ENCODE measurements around the gene PEX26.
A peak's percentile ranks its signal among the peaks of the same experiment; 100 is the strongest.
"Not testable (repeated sequence)": the region's sequence is repeated elsewhere in the genome, so short reads cannot be mapped to it uniquely, and the experiment has no call there.

Gene PEX26

DNA sequence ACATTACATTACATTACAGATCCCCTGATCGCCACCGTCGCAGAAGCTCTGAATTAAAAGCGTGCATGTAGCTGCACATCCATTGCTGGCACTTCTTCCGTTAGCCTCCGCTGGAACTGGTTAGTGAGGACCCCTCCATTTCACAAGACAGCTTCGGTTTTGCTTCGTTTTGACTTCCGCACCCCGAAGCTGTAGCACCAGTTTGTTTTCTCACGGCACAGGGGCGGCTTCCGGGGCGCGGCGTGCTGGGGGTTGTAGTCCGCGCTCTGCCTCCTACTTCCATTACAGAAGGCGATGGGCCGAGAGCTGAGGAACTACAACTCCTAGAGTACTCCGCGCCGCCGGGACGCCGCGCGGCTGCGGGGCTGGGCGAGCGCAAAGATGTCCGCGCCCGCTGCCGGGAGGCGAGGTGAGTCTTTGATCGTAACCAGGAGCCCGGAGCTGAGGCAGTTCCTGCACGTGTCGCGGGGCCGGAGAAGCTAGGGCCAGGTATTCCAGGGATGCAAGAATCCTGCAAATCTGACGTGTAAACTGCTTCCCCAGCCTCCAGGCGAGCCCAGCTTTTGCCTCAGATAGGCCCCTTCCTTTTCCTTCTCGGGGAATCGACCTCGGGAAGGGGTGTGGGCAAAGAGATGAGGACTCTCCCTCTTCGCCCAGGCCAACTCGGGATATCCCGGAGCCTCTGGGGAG is at the start of gene PEX26:
PEX26 (plus strand) TSS at position 352 of the 690 bp plus-strand sequence. CDS start 387 bp downstream, outside the sequence.
- DNase-seq (ENCODE audit: low read depth) = peak; percentile 95

DNA sequence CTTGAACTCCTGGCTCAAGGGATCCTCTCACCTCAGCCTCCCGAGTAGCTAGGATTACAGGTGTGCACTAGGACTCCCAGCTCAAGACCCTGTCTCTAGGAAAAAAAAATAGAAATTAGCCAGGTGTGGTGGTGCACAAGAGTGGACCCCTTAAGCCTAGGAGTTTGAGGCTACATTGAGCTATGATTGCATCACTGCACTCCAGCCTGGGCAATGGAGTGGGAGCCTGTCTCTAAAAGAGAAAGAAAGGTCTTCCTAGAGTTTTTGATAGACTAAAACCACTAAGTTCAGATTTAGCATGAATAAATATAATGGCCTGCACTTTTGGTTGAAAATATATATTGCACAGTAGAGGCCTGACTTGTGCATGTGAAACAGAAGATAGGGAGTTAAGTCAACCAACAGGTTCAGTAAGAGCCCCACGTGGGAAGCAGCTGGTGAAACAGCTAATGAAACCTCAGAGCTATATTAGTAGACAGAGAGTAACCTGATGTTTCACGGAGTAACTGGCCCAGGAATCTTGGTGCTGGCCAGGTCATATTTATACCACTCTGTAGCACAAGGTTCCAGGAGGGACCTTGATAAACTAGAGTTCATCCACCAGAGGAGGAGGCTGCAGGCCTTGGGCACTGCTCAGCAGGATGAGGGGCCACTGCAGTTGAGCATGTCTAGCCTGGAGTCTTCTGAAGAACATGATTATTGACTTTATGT is 48.8 kb upstream of the PEX26 start:
- DNase-seq (ENCODE audit: low read depth) = no peak

DNA sequence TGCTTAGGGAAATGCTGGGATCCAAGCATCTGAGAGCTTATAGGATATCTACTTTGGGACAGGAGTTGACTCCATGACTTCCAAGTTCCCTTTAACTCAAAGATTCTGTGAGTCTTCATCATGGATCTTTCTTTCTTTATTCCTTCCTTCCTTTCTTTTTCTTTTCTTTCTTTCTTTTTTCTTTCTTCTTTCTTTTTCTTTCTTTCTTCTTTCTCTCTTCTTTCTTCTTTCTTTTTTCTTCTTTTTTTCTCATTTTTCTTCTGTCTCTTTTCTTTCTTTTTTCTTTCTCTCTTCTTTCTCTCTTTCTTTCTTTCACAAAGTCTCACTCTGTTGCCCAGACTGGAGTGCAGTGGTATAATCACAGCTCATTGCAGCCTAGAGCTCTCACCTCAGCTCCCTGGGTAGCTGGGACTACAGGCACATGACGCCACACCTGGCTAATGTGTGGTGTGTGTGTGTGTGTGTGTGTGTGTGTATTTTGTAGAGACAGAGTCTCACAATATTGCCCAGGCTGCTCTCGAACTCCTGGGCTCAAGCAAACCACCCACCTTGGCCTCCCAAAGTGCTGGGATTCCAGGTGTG is 48.0 kb upstream of the PEX26 start:
- DNase-seq (ENCODE audit: low read depth) = no peak

DNA sequence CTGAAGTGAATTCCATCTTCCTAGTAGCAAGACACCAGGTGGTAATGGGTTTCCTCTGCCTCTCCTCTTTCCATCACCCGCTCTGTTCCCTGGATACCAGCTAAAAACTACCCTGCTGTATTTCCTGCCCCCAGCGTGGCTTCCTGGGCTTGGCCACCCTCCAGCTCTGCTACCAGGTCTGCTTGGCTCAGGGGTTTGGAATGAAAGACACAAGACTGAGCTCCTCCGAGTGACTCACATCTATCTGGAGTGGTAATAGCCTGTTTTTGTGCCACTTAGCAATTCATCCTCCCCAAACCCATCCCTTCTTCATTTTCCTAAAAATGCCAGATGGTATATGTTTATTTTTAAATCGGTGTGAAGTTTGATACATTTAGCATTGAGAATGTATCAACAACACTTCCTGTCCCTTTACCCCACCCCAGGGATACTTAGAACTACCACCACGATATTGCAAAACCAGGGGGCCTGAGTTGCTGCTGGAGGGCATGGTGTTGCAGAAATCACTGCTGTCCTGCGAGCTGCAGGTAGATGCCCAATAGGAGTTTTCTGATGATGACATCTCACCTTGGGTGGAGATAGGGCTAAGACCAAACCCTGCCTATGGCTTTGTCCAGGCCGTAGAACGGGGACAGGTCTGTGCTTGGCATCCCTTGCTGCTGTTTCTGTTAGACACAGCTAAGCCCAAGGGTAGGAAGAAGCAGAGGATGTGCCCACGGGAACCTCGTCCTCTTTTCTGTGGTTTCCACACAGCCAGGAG is 45.9 kb upstream of the PEX26 start:
- peak; percentile 93 for DNase-seq (ENCODE audit: low read depth)

DNA sequence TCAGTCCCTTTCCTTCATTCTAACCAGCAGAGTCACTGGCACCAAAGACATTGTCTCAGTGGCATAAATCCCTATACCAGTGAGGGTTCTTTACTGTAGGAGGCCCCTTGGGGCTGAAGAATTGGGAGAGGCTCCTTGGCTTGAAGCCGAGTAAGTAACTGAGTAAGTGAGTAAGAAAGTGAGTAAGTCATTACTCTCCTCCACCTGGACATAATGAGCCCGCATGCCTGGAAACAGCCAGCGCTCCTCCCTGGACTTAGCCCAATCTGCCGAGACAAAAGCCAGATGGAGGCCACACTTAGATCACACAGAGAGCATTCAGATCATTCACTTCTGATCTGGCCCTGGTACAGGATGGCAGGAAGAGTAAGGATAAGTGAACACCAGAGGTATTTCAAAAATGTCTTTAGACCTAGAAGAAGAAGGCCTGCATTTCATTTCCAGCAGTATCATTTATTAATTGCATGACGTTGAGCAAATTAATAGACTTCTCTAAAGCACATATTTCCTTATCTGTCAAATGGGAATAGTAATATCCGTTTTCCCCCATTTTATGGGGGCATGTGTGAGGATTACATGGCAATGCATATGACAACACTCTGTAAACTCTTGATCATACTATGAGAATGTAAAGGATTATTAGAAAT is 45.2 kb upstream of the PEX26 start:
- peak; percentile 22 for DNase-seq (ENCODE audit: low read depth)

GRCh38 chr22:18033204-18033998 is 44.4 kb upstream of the PEX26 start:
- DNase-seq (ENCODE audit: low read depth) = peak; percentile 78

DNA sequence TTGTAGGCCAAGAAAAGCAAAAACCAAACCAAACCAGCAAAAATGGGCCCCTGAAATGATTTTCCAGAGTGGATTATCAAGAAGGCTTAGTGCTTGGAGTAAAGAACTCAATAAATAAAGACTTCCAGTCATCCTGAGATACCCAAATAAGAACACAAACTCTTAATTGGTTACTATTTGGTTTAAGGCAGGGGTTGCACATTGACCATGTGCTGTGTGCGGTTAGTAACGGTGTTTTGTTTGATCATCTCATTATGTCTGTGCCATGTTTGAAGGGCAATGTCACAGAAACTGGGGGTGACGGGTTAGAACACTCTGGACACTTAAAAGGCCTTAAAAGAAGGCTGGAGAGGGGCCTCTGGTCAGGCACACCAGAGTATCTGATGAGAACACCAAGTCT is 43.7 kb upstream of the PEX26 start:
- DNase-seq (ENCODE audit: low read depth) = no peak

GRCh38 chr22:18035751-18036150 is 42.0 kb upstream of the PEX26 start:
- no peak for DNase-seq (ENCODE audit: low read depth)

DNA sequence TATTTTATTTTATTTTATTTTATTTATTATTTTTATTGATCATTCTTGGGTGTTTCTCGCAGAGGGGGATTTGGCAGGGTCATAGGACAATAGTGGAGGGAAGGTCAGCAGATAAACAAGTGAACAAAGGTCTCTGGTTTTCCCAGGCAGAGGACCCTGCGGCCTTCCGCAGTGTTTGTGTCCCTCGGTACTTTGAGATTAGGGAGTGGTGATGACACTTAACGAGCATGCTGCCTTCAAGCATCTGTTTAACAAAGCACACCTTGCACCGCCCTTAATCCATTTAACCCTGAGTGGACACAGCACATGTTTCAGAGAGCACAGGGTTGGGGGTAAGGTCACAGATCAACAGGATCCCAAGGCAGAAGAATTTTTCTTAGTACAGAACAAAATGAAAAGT is 36.9 kb upstream of the PEX26 start:
- not testable (repeated sequence) for DNase-seq (ENCODE audit: low read depth)

GRCh38 chr22:18042685-18043084 is 35.1 kb upstream of the PEX26 start:
- peak; percentile 89 for DNase-seq (ENCODE audit: low read depth)

- DNase-seq (ENCODE audit: low read depth) = no peak
These were observed 33.1 kb upstream of the PEX26 start for GRCh38 chr22:18044548-18045271.

- no peak for DNase-seq (ENCODE audit: low read depth)
These were observed 32.0 kb upstream of the PEX26 start for GRCh38 chr22:18045794-18046193.

- no peak for DNase-seq (ENCODE audit: low read depth)
These were observed 29.7 kb upstream of the PEX26 start for GRCh38 chr22:18048041-18048440.

DNA sequence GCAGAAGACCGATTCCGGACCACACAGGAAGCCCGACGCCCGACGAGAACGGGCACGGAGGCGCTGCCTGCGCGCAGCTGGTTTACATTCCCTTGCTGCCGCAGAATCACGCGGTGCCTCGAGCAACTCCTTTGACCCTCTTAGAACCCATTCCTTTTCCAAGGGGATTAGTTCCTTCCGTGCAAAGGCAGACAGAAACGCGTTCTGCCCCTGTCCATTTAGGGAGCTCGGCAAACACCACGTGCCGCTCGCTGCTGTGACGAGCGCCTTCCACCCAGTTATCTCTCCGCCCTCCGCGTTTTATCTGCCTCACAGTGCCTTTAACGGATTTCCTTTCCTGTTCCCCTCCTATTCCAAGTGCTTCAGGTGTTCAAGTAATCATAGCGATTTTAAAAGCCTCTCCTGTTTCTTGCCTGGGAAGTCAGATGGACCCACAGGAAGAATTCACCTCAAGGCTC is 29.3 kb upstream of the PEX26 start:
- peak; percentile 65 for DNase-seq (ENCODE audit: low read depth)

DNA sequence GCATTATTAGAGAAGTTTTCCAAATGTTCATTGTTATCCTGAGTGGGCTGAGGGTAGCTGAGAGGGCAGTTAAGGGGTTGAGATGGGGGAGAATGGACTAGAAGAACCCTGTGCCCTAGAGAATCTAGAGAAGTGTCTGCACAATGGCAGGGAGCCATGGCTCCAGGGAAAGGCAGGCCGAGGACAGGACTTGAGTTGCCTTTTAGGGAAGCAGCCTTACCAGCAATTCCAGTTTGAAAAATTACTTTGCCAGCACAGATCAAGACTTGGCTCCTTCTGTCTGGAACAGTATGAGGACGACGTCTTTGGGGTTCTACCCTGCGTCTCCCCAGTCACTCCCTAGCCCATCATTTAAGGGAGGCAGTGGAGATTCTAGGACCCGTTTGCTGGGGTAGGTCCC is 27.7 kb upstream of the PEX26 start:
- DNase-seq (ENCODE audit: low read depth) = no peak

DNA sequence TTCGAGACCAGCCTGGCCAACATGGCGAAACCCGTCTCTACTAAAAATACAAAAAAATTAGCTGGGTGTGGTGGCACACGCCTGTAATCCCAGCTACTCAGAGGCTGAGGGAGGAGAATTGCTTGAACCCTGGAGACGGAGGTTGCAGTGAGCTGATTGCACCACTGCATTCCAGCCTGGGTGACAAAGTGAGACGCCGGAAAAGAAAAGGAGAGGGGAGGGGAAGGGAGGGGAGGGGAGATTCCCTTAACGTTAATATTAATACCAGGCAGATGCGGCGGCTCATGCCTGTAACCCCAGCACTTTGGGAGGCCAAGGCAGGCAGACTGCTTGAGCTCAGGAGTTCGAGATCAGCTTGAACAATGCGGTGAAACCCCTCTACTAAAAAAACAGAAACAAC is 26.7 kb upstream of the PEX26 start:
- DNase-seq (ENCODE audit: low read depth) = not testable (repeated sequence)

- not testable (repeated sequence) for DNase-seq (ENCODE audit: low read depth)
These were observed 24.4 kb upstream of the PEX26 start for GRCh38 chr22:18053216-18053946.

GRCh38 chr22:18055619-18056160 is 22.1 kb upstream of the PEX26 start:
- DNase-seq (ENCODE audit: low read depth) = no peak

DNA sequence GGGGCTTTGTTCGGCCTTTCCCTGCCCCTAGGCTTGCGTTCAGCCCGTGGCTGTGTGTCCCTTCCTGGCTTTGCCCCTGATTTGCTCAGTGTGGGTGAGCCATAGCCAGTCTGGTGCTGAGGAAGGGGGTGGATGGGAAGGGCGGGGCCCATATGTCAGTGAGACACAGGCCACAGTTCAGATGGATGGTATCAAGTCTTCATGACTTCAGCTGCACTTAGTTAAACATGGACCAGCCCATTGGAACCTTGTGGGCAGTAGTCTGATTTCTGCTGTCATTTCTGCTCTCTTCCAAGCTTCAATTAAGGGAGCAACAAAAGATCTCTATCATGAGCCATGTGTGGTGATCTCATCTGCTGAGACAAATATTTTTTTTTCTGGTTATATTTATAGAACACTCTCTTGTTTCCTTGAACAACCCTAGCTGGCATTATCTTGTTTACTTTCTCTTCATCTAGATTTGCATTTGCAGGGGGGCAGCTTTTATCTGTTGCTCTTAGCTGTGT is 21.6 kb upstream of the PEX26 start:
- peak; percentile 81 for DNase-seq (ENCODE audit: low read depth)
